ENCODE measurements around the gene USP54.

DNA sequence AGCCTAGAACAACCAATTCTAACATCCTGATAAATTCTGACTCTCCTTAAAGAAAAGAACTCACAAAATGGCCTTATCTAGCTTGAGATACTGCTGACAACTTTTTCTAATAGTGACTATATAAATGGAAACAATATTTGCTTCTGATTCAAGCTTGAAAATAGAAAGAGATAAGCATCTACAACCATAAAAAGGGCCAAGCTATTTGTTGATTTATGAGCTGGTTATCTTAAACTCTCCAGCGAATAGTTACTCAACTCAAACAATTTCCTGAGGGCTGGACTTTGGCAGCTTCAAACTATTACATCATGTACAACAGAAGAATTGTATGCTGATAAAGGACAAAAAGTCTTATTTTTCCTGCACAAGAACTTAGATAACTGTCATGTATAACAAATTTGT lies 4.6 kb downstream of the USP54 start:
- no peak for TF ChIP-seq POLR2A (IDR thresholded peaks at IDR 0.05)
- no peak for TF ChIP-seq CTCF (IDR thresholded peaks at IDR 0.05)

All from esophagus squamous epithelium (tissue), 4 donors.